Activated T-helper 9 cell treated with anti-CD3 and anti-CD28 coated beads, Interleukin-2, amount 50 U/mL, for 16 hours (primary cell): ENCODE results near the gene SMIM22.
"Not testable (repeated sequence)": the region's sequence is repeated elsewhere in the genome, so short reads cannot be mapped to it uniquely, and the experiment has no call there.

ENCODE experiments used
- DNase-seq: peaks from one replicate; pipeline ENCODE4 v3.0.0-alpha.2; 2020; ENCODE audit warnings: low read depth

Gene SMIM22

DNA sequence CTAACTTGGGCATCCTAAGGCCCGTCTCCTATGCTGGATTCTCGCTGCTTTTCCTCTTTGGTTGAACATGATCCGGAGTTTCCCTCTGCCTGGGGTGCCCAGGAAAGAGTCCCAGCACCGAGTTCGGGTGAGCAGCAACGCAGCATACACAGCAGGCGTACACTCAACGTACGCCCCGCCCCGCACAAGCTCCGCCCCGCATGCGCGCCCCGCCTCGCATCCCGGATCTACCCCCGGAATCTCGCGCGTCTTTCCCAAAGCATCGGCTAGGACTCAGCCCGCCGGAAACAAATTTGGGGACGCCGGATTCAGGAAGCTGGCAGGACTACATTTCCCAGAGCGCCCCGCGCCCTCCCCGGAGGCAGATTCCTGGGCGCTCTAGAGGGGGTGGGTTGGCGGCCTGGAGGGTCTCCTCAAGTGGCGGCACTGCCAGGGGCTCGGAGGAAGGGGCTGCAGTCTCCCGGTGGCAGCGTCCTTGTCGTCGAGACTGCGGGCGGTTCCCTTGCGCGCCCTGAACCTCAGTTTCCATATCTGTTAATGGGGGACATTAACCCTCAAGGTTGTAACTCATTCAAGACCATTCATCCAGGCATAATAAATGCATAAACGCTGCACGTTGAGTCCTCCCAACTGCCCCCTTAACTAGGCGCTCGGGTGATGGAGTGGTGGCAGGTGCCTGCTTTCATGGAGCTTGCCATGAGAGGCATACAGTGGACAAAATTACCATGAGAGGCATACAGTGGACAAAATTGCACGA lies 26.4 kb upstream of the SMIM22 start:
- DNase-seq: peak; percentile 80

DNA sequence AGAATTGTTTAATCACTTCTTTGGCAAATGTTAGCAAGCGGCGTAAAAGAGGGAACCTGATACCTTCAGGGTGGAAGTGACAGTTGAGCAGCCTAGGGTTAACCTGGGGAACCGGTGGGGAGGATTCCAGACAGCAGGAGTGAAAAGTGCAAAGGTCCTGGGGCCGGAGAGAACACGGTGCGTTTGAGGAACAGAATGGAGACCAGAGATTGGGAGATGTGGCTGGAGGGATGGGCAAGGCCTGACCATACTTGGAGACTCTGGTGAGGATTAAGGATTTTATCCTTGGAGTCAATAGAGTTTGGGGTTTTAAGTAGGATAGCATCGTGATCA lies 25.9 kb upstream of the SMIM22 start:
- DNase-seq: no peak

DNA sequence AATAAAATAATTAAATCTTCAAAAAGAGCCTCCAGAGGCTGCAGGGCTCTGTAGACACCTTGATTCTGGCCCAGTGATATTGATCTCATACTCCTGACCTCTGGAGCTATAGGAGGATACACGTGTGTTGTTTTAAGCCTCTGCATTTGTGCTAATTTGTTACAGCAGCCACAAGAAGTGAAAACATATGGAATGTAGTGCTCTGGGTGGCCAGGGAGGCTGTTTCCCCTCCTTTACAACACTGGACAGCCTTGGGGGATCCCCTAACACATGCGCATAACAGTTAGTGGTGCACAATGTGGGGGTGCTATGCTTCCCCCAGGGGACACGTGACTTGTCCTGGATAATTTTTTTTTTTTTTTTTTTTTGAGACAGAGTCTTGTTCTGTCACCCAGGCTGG lies 23.5 kb upstream of the SMIM22 start:
- DNase-seq: no peak

DNA sequence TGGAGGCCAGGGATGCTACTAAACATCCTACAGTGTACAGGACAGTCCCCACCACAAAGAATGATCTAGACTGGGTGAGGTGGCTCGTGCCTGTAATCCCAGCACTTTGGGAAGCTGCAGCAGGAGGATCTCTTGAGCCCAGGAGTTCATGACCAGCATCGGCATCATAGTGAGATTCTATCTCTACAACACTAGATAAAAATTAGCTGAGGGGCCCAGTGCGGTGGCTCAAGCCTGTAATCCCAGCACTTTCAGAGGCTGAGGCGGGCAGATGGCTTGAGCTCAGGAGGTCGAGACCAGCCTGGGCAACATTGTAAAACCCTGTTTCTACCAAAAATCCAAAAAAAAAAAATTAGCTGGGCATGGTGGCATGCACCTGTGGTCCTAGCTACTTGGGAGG lies 22.8 kb upstream of the SMIM22 start:
- DNase-seq: no peak

DNA sequence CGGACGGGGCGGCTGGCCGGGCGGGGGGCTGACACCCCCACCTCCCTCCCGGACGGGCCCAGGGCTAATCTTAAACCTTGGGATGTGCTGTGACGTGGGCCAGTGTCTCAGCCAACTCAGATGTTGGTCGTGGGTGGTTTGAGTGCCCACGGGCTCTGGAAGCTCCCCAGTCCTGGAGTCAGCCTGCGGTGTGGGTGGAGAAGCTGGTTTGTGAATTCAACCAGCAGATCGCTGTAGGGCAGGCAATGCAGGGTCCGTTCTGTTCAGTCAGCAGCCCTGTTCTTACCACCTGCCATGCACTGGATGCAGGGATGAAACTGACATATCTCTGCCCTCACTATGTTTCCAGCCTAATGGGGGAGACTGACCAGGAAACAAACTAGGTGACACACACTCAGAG lies 20.2 kb upstream of the SMIM22 start:
- DNase-seq: no peak

DNA sequence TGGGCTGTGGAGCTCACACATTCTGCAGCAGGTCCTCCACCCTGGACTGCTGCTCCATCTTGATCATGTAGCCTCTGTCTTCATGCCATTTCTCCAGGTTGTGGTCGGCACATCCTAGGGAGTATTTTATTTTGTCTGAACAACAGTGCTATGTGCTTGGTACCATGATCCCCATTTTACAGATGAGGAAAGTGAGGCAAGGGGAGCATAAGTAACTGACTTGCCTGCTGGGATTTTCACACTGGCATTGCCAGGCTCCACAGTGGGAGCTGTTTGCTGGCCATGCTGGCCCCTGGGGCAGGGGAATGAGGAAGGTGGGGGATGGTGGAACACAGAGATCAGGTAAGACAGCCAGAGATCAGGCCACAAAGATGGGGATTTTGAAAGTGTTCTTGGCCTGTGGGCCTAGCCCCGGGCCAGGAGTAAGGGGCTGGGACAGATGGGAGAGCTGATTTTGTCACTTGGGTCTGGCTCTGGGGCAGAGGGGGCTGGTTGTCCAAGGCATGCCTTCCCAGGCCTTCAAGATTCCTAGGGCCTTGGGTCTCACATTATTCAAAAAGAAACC lies 18.9 kb upstream of the SMIM22 start:
- DNase-seq: no peak

DNA sequence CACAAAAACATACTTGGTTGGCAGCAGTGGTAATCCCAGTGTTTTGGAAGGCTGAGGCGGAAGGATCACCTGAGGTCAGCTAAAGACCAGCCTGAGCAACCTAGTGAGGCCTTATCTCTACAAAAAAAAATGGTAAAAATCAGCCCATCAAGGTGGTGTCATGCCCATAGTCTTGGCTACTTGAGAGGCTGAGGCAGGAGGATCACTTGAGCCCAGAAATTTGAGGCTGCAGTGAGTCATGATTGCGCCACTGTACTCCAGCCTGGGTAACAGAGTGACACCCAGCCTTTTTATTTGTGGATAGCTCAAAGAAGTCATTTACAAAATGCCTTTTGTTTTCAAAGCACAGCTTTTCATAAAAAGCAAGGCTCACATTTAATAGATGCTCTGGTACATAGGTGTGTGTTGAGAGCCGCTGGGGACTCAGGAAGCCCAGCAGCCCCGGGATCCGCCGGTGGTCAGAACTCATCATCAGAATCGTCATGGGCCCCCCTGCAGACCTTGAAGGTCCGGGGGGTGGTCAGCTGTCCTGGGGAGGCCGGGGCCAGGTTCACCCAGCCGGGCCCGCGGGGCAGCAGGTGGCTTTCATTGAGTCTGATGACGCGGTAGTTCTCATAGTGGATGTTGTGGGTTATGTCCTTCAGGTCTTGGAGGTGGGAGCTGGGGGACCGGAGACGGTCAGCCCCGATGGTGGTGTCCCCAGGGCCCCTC lies 17.7 kb upstream of the SMIM22 start:
- no peak for DNase-seq

DNA sequence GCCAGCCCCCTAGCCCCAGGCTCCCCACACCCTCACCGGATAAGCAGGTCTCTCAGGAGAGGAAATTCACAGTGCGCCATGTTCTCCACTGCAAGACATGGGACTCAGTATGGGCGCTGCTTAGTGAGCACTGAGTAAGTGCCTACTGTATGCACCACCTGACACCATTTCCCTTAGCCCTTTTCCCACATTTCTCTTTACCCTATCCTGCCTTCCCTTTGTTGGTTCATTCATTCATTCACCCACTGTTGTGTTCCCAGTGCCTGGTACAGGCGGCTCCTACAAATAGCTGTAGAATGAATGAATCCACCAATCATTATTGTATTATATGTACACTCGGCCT lies 17.1 kb upstream of the SMIM22 start:
- no peak for DNase-seq

DNA sequence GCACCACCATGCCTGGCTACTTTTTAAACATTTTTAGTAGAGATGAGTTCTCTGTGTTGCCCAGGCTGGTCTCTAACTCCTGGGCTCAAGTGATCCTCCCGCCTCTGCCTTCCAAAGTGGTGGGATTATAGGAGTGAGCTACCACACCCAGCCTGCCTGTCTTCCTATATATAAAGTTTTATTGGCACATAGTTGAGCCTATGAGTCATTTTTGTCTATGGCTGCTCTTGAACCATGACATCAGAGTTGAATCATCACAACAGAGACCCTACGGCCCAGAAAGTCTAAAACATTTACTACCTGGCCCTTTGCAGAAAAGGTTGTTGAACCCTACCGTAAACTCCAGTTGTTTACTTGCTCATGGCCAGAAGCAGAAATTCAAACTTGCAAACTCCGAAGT lies 14.9 kb upstream of the SMIM22 start:
- DNase-seq: no peak

DNA sequence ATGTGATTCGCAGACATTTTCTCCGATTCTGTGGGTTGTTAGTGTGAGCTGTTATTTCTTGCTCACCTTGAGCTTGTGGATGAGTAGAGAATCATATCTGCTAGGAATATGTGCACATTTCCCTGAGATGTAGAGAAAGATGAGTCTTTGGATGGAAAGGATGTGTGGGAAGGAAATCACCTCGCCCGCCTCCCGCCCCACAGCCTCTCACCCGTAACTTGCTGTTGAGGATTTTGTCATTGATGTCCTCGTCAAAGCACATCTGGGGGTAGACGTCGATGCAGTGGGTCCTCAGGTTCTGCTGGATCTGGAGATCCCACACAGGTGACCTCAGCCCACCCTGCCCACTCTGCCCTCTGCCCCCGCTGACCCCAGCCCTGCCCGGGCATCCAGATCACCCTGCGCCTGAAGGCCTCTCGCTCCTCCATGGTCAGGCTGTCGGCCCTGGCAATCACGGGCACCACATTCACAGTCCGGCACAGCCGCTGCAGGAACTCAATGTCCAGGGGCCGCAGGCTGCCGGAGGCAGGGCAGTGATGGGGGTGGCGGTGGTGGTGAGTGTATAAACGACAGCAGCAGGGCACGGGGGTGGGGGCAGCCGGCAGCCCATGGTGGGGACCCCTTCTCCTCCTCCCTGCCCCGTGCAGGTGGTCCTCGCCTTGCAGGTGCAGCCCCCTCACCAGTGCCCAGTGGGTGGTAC lies 11.8 kb upstream of the SMIM22 start:
- DNase-seq: no peak

DNA sequence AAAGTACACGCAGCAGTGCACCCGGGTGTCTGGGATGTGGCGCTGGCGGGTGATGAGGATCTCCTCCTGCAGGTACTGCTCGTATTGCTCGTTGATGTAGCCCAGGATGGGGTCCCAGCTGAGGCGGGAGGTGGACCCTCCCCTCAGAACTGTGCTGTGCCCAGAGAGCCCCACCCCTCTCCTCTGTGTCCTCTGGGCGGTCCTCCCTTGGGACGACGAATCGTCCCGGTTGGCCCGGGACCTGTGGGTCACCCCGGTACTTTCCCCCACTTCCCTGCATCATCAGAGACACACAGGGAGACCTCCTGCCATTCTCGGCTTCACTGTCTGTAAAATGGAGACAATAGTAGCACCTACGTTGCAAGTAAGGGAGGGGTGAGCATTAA lies 11.2 kb upstream of the SMIM22 start:
- DNase-seq: no peak

DNA sequence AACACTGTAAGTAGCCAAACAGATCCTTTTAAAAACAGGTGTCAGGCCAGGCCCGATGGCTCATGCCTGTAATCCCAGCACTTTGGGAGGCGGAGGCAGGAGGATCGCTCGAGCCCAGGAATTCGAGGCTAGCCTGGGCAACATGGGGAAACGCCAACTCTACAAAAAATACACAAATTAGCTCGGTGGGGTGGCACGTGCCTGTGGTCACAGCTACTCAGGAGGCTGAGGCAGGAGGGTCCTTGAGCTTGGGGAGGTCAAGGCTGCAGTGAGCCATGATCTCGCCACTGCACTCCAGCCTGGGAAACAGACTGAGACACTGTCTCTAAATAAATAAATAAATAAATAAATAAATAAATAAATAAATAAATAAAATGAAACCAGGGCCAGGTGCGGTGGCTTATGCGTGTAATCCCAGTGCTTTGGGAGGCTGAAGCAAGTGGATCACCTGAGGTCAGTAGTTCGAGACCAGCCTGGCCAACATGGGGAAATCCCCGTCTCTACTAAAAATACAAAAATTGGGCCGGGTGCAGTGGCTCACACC lies 10.7 kb upstream of the SMIM22 start:
- not testable (repeated sequence) for DNase-seq

DNA sequence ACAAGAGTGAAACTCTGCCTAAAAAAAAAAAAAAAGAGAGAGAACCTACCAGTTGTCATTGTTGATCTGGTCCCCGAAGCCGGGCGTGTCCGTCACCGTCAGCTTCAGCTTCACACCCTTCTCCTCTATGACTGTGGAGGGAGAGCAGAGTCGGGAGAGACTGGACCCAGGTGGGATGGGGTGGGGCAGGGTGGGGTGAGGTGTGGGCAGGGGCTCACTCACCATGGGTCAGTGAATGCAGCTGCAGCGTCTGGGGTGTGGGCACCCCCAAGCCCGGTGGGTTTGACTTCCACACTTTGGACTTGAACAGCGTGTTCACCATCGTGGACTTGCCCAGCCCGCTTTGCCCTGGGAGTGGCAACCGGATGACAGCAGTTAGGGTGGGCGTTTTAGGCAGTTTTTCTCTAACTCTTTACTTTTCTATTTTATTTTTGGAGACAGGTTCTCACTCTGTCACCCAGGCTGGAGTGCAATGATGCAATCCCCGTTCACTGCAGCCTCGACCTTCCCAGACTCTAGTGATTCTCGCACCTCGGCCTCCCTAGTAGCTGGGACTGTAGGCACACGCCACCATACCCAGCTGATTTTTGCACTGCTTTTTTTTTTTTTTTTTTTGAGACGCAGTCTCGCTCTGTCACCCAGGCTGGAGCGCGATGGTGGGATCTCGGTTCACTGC lies 9.3 kb upstream of the SMIM22 start:
- DNase-seq: no peak

DNA sequence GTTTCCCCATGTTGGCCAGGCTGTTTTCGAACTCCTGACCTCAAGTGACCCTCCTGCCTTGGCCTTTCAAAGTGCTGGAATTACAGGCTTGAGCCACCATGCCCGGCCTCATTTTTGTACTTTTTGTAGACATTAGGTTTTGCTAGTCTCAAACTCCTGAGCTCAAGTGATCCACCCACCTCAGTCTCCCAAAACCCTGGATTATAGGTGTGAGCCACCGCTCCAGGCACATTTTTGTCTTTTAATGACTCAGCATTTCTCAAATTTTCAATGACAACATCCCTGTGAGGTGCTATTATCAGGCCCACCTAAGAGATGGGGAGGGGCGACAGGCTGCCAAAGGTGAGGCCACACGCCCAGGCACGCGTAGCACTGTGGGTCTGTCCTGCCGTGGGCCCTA lies 8.1 kb upstream of the SMIM22 start:
- DNase-seq: no peak

DNA sequence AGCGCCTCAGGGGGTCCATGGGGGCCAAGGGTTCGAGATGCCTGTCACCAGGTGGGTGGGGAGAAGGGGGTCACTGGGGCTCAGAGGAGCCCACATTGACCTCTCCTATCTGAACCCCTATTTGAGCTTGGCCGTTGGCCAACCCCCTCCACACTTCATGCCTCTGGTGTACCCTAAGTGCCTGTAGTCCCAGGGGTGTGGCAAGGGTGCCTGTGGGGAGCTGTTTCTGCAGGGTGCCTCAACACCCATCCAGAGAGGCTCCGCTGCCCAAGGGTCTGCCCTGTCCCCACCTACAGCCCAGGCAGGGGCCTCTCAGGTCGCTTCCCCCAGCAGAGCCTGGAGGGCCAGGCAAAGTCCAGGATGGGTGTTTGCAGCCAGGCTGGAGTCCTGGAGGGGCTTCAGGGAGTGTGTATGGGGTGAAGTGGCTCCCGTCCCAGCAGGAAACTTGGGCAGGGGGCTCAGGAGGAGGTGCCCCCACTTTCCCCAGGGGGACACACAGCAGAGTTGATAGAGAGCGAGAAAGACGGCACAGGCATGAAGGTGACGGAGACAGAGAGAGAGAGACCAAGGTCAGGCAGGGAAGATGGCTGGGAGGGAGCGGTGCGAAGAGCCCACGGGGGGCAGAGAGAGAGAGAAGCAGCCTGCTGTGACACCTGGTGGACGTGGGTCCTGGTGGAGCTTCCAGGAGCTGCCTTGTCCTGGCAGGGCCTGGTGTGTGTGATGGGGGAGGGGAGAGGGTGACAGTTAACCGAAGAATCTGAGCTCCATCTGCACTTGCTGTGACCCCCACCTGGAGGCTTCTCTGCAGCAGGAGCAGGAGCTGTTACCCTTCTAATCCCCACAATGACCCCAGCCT lies 7.3 kb upstream of the SMIM22 start, which contains the start of gene SEPTIN12:
Gene SEPTIN12, minus strand, starts transcription at position 719 of the 856 bp plus-strand sequence. Its CDS starts 700 bp downstream, at position 19.
- no peak for DNase-seq

DNA sequence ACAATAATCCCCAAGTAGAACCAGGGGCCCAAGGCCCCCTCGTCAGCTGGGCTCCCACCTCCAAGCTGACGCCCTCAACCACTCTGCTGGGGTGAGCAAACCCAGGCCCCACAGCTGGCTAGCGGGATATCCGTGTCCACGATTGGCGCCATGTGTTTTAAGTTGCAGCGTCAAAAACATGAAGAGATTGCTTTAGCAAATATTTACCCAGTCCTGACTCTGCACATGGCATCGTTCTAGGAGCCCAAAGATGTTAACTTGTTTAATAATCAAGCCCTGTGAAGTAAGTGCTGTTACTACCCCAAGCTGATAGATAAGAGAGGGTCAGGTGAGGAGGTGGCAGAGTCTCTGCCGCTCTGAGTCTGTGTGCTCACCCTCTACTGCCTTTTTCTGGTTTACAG lies 6.7 kb upstream of the SMIM22 start:
- DNase-seq: no peak

DNA sequence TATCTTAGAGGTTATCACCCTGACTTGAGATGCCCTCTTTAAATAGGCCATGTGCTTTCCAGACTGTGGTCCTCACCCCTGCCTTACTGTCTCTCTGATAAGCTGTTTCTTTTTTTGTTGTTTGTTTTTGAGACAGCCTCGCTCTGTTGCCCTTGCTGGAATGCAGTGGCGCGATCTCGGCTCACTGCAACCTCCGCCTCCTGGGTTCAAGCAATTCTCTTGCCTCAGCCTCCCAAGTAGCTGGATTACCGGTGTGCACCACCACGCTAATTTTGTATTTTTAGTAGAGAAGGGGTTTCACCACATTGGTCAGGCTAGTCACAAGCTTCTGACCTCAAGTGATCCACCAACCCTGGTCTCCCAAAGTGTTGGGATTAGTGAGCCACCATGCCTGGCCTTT lies 6.3 kb upstream of the SMIM22 start:
- no peak for DNase-seq

DNA sequence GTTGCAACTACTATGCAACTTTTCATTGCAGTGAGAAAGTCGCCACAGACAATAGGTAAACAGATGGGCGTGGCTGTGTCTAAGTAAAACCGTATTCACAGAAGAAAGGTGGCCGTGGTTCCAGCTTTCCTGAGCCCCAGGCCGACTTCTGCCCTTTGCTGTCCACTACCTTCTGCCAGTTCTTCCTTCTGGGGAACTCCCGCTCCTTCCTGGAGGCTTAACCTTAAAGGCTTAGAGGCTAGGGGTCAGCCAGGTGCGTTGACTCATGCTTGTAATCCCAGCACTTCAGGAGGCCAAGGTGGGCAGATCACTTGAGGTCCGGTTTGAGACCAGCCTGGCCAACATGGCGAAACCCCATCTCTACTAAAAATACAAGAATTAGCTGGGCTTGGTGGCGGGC lies 4.9 kb upstream of the SMIM22 start:
- DNase-seq: no peak

DNA sequence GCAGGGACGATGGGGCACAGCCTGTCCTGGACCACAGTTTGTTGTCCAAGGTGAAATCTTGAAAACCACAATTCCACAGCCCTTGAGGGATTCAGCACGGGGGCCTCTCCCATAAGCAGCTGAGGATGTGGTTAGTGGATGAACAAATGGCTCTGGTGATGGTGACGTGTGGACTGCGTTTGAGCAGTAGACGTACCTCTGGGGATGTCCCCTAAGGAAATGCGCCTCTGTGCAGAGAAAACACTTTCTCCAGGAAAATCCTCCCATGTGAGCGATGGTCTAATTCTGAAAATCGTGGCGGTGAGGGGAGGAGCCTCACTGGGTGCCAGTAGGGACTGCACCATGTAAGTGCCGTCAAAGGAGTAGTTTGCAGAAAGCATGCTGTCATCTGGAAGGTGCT lies 4.3 kb upstream of the SMIM22 start:
- no peak for DNase-seq

DNA sequence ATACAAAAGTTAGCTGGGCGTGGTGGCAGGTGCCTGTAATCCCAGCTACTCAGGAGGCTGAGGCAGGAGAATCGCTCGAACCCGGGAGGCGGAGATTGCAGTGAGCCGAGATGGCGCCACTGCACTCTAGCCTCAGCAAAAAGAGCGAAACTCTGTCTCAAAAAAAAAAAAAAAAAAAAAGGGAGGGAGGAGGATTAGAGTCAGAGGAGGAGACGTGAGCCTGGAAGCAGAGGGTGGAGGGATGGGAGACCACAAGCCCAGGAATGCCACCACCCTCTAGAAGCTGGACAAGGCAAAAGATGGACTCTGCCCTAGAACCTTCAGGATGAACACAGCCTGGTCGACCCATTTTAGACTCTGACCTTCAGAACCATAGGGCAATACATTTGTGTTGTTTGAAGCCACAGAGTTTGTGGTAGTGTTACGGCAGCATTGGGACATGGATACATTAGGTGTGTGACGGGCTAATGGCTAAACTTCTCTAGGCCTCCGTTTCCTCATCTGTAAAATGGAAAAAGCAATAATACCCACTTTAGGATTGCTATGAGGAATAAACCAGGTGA lies 2.1 kb upstream of the SMIM22 start:
- DNase-seq: no peak
